Fibroblast of lung (primary cell): Measurements from ENCODE around the gene AFAP1L2. TPM values are rescaled to one million over a fixed set of nuclear protein-coding genes. Genes with fewer than 3 reads are reported as not detected.

Experiments used
- DNase-seq, 2 donors: peaks; one replicate each; pipeline versions ENCODE4 v3.0.0 to v3.0.0-alpha.2; 2010; ENCODE audit warnings: low read depth in 2 of 2
- H2AFZ ChIP-seq: 2 replicates; pipeline ENCODE4 v1.5.1; 2012; ENCODE audit warnings: low read length, control low read depth, inconsistent platforms
- H3K27ac ChIP-seq: 2 replicates; pipeline ENCODE4 v1.5.1; 2011; ENCODE audit warnings: low read length, control low read depth; ENCODE audit not compliant: insufficient read depth
- H3K27me3 ChIP-seq: 2 replicates; pipeline ENCODE4 v1.5.1; 2011; ENCODE audit warnings: mild to moderate bottlenecking, low read length; ENCODE audit not compliant: control insufficient read depth, insufficient read depth
- H3K36me3 ChIP-seq: 2 replicates; pipeline ENCODE4 v1.5.1; 2011; ENCODE audit warnings: low read length; ENCODE audit not compliant: control insufficient read depth, insufficient read depth
- H3K4me1 ChIP-seq: 2 replicates; pipeline ENCODE4 v1.5.1; 2011; ENCODE audit warnings: low read length; ENCODE audit not compliant: control insufficient read depth, insufficient read depth; ENCODE audit errors: extremely low read depth
- H3K4me2 ChIP-seq: 2 replicates; pipeline ENCODE4 v1.5.1; 2011; ENCODE audit warnings: low read length, control low read depth; ENCODE audit not compliant: insufficient read depth; ENCODE audit errors: extremely low read depth
- H3K4me3 ChIP-seq, 4 experiments: fragments of 200-600 bp in 1 of 4; sonication (generic) in 1 of 4; replicated peaks in 1 of 4; 2 replicates each; pipeline ENCODE4 v1.5.1; 2011 to 2016; ENCODE audit warnings: low read length in 4 of 4, low read depth in 3 of 4, mild to moderate bottlenecking in 3 of 4, control low read depth in 2 of 4, inconsistent platforms in 1 of 4, mixed read lengths in 1 of 4; ENCODE audit not compliant: insufficient read depth in 1 of 4; ENCODE audit errors: control extremely low read depth in 1 of 4
- H3K79me2 ChIP-seq: 2 replicates; pipeline ENCODE4 v1.5.1; 2012; ENCODE audit warnings: mild to moderate bottlenecking, low read length, inconsistent platforms; ENCODE audit not compliant: control insufficient read depth, insufficient read depth
- H3K9ac ChIP-seq: 2 replicates; pipeline ENCODE4 v1.5.1; 2011; ENCODE audit warnings: mild to moderate bottlenecking, low read length, control low read depth; ENCODE audit not compliant: insufficient read depth
- H3K9me3 ChIP-seq: 2 replicates; pipeline ENCODE4 v1.5.1; 2012; ENCODE audit warnings: low read depth, low read length; ENCODE audit not compliant: control insufficient read depth, insufficient read depth
- H4K20me1 ChIP-seq: 2 replicates; pipeline ENCODE4 v1.5.1; 2011; ENCODE audit warnings: low read length; ENCODE audit not compliant: control insufficient read depth, insufficient read depth; ENCODE audit errors: extremely low read depth
- CTCF ChIP-seq, 2 donors: IDR thresholded peaks in 1 of 2; conservative IDR thresholded peaks in 1 of 2; 1 replicate in 1 of 2; 2 replicates in 1 of 2; pipeline ENCODE4 v1.5.1; 2011 to 2012; ENCODE audit warnings: low read length in 2 of 2, control low read depth in 1 of 2, inconsistent platforms in 1 of 2, low read depth in 1 of 2, mild to moderate bottlenecking in 1 of 2
- EZH2 ChIP-seq: IDR thresholded peaks from 2 replicates; pipeline ENCODE4 v1.5.1; 2012; ENCODE audit warnings: low read length, control low read depth, mild to moderate bottlenecking; ENCODE audit errors: missing control alignments
- polyA plus RNA-seq, 2 donors: library from polyadenylated mRNA; depleted of rRNA in 1 of 2; stranded (reverse) in 1 of 2; unstranded in 1 of 2; fragments of >200 nt; gene quantifications; 2 replicates each; pipeline ENCODE4 v1.2.1, GENCODE V29; 2011 to 2012; ENCODE audit warnings: missing spikeins in 1 of 2
- total RNA-seq: library from RNA; depleted of rRNA; stranded (reverse); fragments of >200 nt; gene quantifications from 2 replicates; pipeline ENCODE4 v1.2.1, GENCODE V29; 2014

AFAP1L2 gene
- total and polyA plus RNA-seq, 2 donors (not counting 1 experiment from before 2014, with no cell fraction given) = 0.17 to 9.6 TPM

- Histone ChIP-seq H3K79me2 (no peaks in the 10 kb centered on the region), H3K9me3 (no peaks in the 10 kb centered on the region), H3K27me3 (no peaks in the 10 kb centered on the region), H4K20me1 (no peaks in the 10 kb centered on the region), H3K4me2 (no peak overlapping the region), H2AFZ (no peak overlapping the region), H3K9ac (no peak overlapping the region), H3K36me3 (no peaks in the 10 kb centered on the region), H3K4me3 (no peak overlapping the region), H3K4me1 (peaks cover 5% of the 10 kb centered on the region), H3K27ac (no peak overlapping the region)
- peak; percentile 50 to 96 for DNase-seq
- TF ChIP-seq CTCF (conservative IDR thresholded peaks at IDR 0.05 in 1 of 2, IDR thresholded peaks at IDR 0.05 in 1 of 2; ENCODE audit: low read depth in 1 of 2, low read length in 2 of 2) (no peak), EZH2 (no peak)
Measured at GRCh38 chr10:114375047-114375446, 29.3 kb downstream of the AFAP1L2 start.

GRCh38 chr10:114374053-114374791 lies 30.1 kb downstream of the AFAP1L2 start:
- DNase-seq = peak; percentile 48 to 89
- Histone ChIP-seq H2AFZ (no peak overlapping the region), H3K4me1 (peaks cover 5% of the 10 kb centered on the region), H4K20me1 (no peaks in the 10 kb centered on the region), H3K4me3 (no peak overlapping the region), H3K27ac (no peak overlapping the region), H3K79me2 (no peaks in the 10 kb centered on the region), H3K9me3 (no peaks in the 10 kb centered on the region), H3K9ac (no peak overlapping the region), H3K27me3 (no peaks in the 10 kb centered on the region), H3K36me3 (no peaks in the 10 kb centered on the region), H3K4me2 (no peak overlapping the region)
- no peak for TF ChIP-seq CTCF (conservative IDR thresholded peaks at IDR 0.05 in 1 of 2, IDR thresholded peaks at IDR 0.05 in 1 of 2; ENCODE audit: low read depth in 1 of 2, low read length in 2 of 2)

GRCh38 chr10:114373631-114374030 lies 30.7 kb downstream of the AFAP1L2 start:
- no peak for DNase-seq
- H3K9ac ChIP-seq = no peak overlapping the region
- H3K27ac ChIP-seq = no peak overlapping the region
- H4K20me1 ChIP-seq = no peaks in the 10 kb centered on the region
- no peak overlapping the region for H3K4me3 ChIP-seq
- H3K79me2 ChIP-seq = no peaks in the 10 kb centered on the region
- H2AFZ ChIP-seq = no peak overlapping the region
- no peak for TF ChIP-seq EZH2
- TF ChIP-seq CTCF (conservative IDR thresholded peaks at IDR 0.05 in 1 of 2, IDR thresholded peaks at IDR 0.05 in 1 of 2; ENCODE audit: low read depth in 1 of 2, low read length in 2 of 2) = no peak
- no peaks in the 10 kb centered on the region for H3K36me3 ChIP-seq
- no peak overlapping the region for H3K4me2 ChIP-seq
- H3K4me1 ChIP-seq = peaks cover 5% of the 10 kb centered on the region
- no peaks in the 10 kb centered on the region for H3K27me3 ChIP-seq
- H3K9me3 ChIP-seq = no peaks in the 10 kb centered on the region
